Neural cell (in vitro differentiated cells): ENCODE measurements around the gene ITGBL1. TPM values are rescaled to one million over a fixed set of nuclear protein-coding genes. Genes with fewer than 3 reads are reported as not detected.

Experiments
- H2AFZ ChIP-seq: fragments of 200-600, 300-800 bp; sonication (generic), shearing (Covaris generic); 2 replicates; pipeline ENCODE4 v1.6.0; 2014; ENCODE audit warnings: low read depth, mild to moderate bottlenecking, antibody characterized with exemption, low read length, moderate library complexity
- H3F3A ChIP-seq: fragments of 200-600 bp; shearing (Covaris generic); 2 replicates; pipeline ENCODE4 v1.6.1; 2016; ENCODE audit warnings: mild to moderate bottlenecking, moderate library complexity, mixed read lengths, antibody characterized with exemption, low read length; ENCODE audit not compliant: insufficient read depth, poor library complexity, severe bottlenecking
- H3K27ac ChIP-seq: fragments of 200-600, 300-800 bp; sonication (generic), shearing (Covaris generic); 2 replicates; pipeline ENCODE4 v1.5.1; 2014; ENCODE audit warnings: mild to moderate bottlenecking, low read length, moderate library complexity
- H3K27me3 ChIP-seq: fragments of 300-800, 200-600 bp; sonication (generic), shearing (Covaris generic); 2 replicates; pipeline ENCODE4 v1.6.0; 2014; ENCODE audit warnings: mild to moderate bottlenecking, low read depth, low read length, moderate library complexity; ENCODE audit not compliant: insufficient read depth
- H3K36me3 ChIP-seq: fragments of 300-800, 200-600 bp; sonication (generic), shearing (Covaris generic); 2 replicates; pipeline ENCODE4 v1.5.1; 2014; ENCODE audit warnings: mild to moderate bottlenecking, antibody characterized with exemption, low read length, moderate library complexity; ENCODE audit not compliant: insufficient read depth
- H3K4me2 ChIP-seq: fragments of 300-800, 200-600 bp; sonication (generic), shearing (Covaris generic); 2 replicates; pipeline ENCODE4 v1.6.0; 2014; ENCODE audit warnings: mild to moderate bottlenecking, low read length
- H3K4me3 ChIP-seq: fragments of 300-800, 200-600 bp; sonication (generic), shearing (Covaris generic); 2 replicates; pipeline ENCODE4 v1.5.1; 2014; ENCODE audit warnings: mild to moderate bottlenecking, low read length, moderate library complexity
- H3K79me2 ChIP-seq: fragments of 200-600 bp; shearing (Covaris generic); replicated peaks from 2 replicates; pipeline ENCODE4 v1.6.0; 2014; ENCODE audit warnings: mild to moderate bottlenecking, low read length, moderate library complexity; ENCODE audit not compliant: insufficient read depth
- H3K9ac ChIP-seq: fragments of 300-800, 200-600 bp; sonication (generic), shearing (Covaris generic); 2 replicates; pipeline ENCODE4 v1.6.1; 2016; ENCODE audit warnings: mild to moderate bottlenecking, low read length, mixed read lengths
- H3K9me2 ChIP-seq: fragments of 200-600 bp; shearing (Covaris generic); 2 replicates; pipeline ENCODE4 v1.6.1; 2016; ENCODE audit warnings: mild to moderate bottlenecking, low read length, mixed read lengths; ENCODE audit not compliant: insufficient read depth
- H3K9me3 ChIP-seq: fragments of 200-600, 300-800 bp; sonication (generic), shearing (Covaris generic); 2 replicates; pipeline ENCODE4 v1.6.1; 2016; ENCODE audit warnings: mild to moderate bottlenecking, mixed run types, low read length, moderate library complexity, mixed read lengths
- H4K20me1 ChIP-seq: fragments of 200-600 bp; shearing (Covaris generic); 2 replicates; pipeline ENCODE4 v1.6.1; 2016; ENCODE audit warnings: mild to moderate bottlenecking, mixed run types; ENCODE audit not compliant: insufficient read depth
- CTCF ChIP-seq: fragments of 450-650 bp; IDR thresholded peaks from 2 replicates; pipeline ENCODE4 v1.5.1; 2014; ENCODE audit warnings: antibody characterized with exemption, mild to moderate bottlenecking, moderate library complexity; ENCODE audit not compliant: poor library complexity, severe bottlenecking
- EP300 ChIP-seq: fragments of 450-650 bp; conservative IDR thresholded peaks from 2 replicates; pipeline ENCODE4 v1.6.1; 2014; ENCODE audit warnings: antibody characterized with exemption, mild to moderate bottlenecking, moderate library complexity; ENCODE audit not compliant: poor library complexity, severe bottlenecking
- EZH2 ChIP-seq: fragments of 200-600, 300-800 bp; shearing (Covaris generic), sonication (generic); IDR thresholded peaks from 2 replicates; pipeline ENCODE4 v1.6.1; 2014; ENCODE audit warnings: antibody characterized with exemption, low read length, borderline replicate concordance, mild to moderate bottlenecking; ENCODE audit not compliant: insufficient read depth, poor library complexity, severe bottlenecking
- MXI1 ChIP-seq: fragments of 450-650 bp; conservative IDR thresholded peaks from 2 replicates; pipeline ENCODE4 v1.6.1; 2014; ENCODE audit warnings: antibody characterized with exemption, mild to moderate bottlenecking; ENCODE audit not compliant: poor library complexity, severe bottlenecking
- POLR2AphosphoS5 ChIP-seq: IDR thresholded peaks from 2 replicates; pipeline ENCODE4 v1.6.1; 2012
- RAD21 ChIP-seq: fragments of 450-650 bp; conservative IDR thresholded peaks from 2 replicates; pipeline ENCODE4 v1.6.1; 2014; ENCODE audit warnings: antibody characterized with exemption, mild to moderate bottlenecking, moderate library complexity
- SMC3 ChIP-seq: fragments of 450-650 bp; conservative IDR thresholded peaks from 2 replicates; pipeline ENCODE4 v1.6.1; 2014; ENCODE audit warnings: antibody characterized with exemption, mild to moderate bottlenecking, moderate library complexity; ENCODE audit not compliant: poor library complexity
- TAF1 ChIP-seq: IDR thresholded peaks from 2 replicates; pipeline ENCODE4 v1.6.1; 2012; ENCODE audit warnings: low read depth
- polyA plus RNA-seq: library from polyadenylated mRNA; depleted of rRNA; stranded (reverse); fragments of >200 nt; gene quantifications from 2 replicates; pipeline ENCODE4 v1.2.3, GENCODE V29; 2014
- TF ChIP-seq, protein P1 (sequence below): IDR thresholded peaks from 2 replicates; pipeline ENCODE4 v1.6.1; 2012; ENCODE audit warnings: borderline replicate concordance

Gene ITGBL1
- polyA plus RNA-seq, 1 donor from 2014 or later: 0.46 TPM

GRCh38 chr13:101488734-101489133 is 36.3 kb downstream of the ITGBL1 start:
- H2AFZ ChIP-seq: no peak overlapping the region
- no peak for TF ChIP-seq SMC3
- TF ChIP-seq RAD21: no peak
- no peaks in the 10 kb centered on the region for H3K9me2 ChIP-seq
- H3K9me3 ChIP-seq: no peaks in the 10 kb centered on the region
- no peak overlapping the region for H3K4me2 ChIP-seq
- H3K9ac ChIP-seq: no peak overlapping the region
- no peaks in the 10 kb centered on the region for H3K27me3 ChIP-seq
- H4K20me1 ChIP-seq: no peaks in the 10 kb centered on the region
- no peaks in the 10 kb centered on the region for H3K79me2 ChIP-seq
- H3K4me3 ChIP-seq: no peak overlapping the region
- no peak overlapping the region for H3K27ac ChIP-seq
- H3F3A ChIP-seq: no peaks in the 10 kb centered on the region
- H3K36me3 ChIP-seq: no peaks in the 10 kb centered on the region

DNA sequence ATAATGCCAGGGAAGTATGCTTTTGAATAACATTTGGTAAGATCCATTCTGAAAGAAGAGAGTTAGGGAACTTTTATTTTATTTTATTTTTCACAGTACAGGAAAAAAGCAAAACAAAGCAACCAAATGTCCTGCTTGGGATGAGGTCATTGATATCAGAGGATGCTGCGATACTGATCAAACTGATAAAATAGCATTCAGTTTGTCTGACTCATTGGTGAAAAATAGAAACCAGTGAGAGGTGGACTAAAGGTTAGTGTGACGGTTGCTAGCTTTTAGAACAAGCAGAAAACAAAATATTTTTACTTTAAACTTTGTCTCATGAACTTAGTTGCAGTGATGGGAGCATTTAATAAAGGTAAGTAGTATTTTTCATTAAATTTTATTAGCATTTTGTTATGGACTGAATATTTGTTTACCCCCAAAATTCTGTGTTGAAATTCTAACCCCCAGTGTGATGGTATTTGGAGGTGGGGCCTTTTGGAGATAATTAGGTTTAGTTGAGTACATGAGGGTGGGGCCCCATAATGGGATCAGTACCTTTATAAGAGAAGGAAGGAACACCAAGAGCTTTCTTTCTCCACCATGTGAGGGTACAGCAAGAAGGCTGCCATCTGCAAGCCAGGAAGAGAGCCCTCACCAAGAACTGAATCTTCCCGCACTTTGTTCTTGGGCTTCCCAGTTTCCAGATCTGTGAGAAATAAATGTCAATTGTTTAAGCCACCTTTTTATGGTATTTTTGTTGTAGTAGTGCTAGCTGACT is 37.3 kb downstream of the ITGBL1 start:
- TF ChIP-seq POLR2AphosphoS5 (no peak), EZH2 (no peak), SMC3 (no peak), RAD21 (no peak), MXI1 (no peak), TAF1 (no peak), EP300 (no peak)
- TF ChIP-seq, protein P1, sequence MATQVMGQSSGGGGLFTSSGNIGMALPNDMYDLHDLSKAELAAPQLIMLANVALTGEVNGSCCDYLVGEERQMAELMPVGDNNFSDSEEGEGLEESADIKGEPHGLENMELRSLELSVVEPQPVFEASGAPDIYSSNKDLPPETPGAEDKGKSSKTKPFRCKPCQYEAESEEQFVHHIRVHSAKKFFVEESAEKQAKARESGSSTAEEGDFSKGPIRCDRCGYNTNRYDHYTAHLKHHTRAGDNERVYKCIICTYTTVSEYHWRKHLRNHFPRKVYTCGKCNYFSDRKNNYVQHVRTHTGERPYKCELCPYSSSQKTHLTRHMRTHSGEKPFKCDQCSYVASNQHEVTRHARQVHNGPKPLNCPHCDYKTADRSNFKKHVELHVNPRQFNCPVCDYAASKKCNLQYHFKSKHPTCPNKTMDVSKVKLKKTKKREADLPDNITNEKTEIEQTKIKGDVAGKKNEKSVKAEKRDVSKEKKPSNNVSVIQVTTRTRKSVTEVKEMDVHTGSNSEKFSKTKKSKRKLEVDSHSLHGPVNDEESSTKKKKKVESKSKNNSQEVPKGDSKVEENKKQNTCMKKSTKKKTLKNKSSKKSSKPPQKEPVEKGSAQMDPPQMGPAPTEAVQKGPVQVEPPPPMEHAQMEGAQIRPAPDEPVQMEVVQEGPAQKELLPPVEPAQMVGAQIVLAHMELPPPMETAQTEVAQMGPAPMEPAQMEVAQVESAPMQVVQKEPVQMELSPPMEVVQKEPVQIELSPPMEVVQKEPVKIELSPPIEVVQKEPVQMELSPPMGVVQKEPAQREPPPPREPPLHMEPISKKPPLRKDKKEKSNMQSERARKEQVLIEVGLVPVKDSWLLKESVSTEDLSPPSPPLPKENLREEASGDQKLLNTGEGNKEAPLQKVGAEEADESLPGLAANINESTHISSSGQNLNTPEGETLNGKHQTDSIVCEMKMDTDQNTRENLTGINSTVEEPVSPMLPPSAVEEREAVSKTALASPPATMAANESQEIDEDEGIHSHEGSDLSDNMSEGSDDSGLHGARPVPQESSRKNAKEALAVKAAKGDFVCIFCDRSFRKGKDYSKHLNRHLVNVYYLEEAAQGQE: no peak
- Histone ChIP-seq H2AFZ (no peak overlapping the region), H3K27ac (no peak overlapping the region), H3K36me3 (no peaks in the 10 kb centered on the region), H3K4me2 (no peak overlapping the region), H3K9ac (no peak overlapping the region), H3K4me3 (no peak overlapping the region), H3K27me3 (no peaks in the 10 kb centered on the region), H3K9me3 (no peaks in the 10 kb centered on the region), H4K20me1 (no peaks in the 10 kb centered on the region), H3F3A (no peaks in the 10 kb centered on the region), H3K9me2 (no peaks in the 10 kb centered on the region), H3K79me2 (no peaks in the 10 kb centered on the region)

GRCh38 chr13:101490406-101491015 is 38.0 kb downstream of the ITGBL1 start:
- Histone ChIP-seq H3K79me2 (no peaks in the 10 kb centered on the region), H3F3A (no peaks in the 10 kb centered on the region), H3K27me3 (no peaks in the 10 kb centered on the region), H2AFZ (no peak overlapping the region), H3K9me3 (no peaks in the 10 kb centered on the region), H3K9me2 (no peaks in the 10 kb centered on the region), H3K27ac (no peak overlapping the region), H4K20me1 (no peaks in the 10 kb centered on the region), H3K9ac (no peak overlapping the region), H3K4me2 (no peak overlapping the region), H3K4me3 (no peak overlapping the region), H3K36me3 (no peaks in the 10 kb centered on the region)
- no peak for TF ChIP-seq SMC3
- no peak for TF ChIP-seq POLR2AphosphoS5
- no peak for TF ChIP-seq TAF1
- no peak for TF ChIP-seq RAD21
- TF ChIP-seq EP300: no peak
- TF ChIP-seq MXI1: no peak
- no peak for TF ChIP-seq CTCF
- TF ChIP-seq, protein P1: no peak
- no peak for TF ChIP-seq EZH2
